Left lobe of liver (tissue), 1 donor: ENCODE results near the gene SNRNP70. TPM values are rescaled to one million over a fixed set of nuclear protein-coding genes. Genes with fewer than 3 reads are reported as not detected.

Experiments
- total RNA-seq: library from RNA; stranded (reverse); gene quantifications from one replicate; pipeline ENCODE4 v1.2.1, GENCODE V29; 2021
- donor health status: DM: no; HTN: yes; CAD: no.

The SNRNP70 gene
- total RNA-seq, 1 donor from 2014 or later: 170 TPM

Other genes with a start within 250 kb of the SNRNP70 start
- 15.7 TPM for gene HSD17B14, start 249.0 kb upstream of the SNRNP70 start, total RNA-seq
- gene PLEKHA4, start 216.8 kb upstream of the SNRNP70 start, total RNA-seq: 7.6 TPM
- 5.7 TPM for gene PPP1R15A, start 213.0 kb upstream of the SNRNP70 start, total RNA-seq
- gene TULP2, start 186.7 kb upstream of the SNRNP70 start, total RNA-seq: not detected
- 300 TPM for gene NUCB1, start 185.1 kb upstream of the SNRNP70 start, total RNA-seq
- gene DHDH, start 151.8 kb upstream of the SNRNP70 start, total RNA-seq: 0.23 TPM
- 18.9 TPM for gene BAX, start 130.6 kb upstream of the SNRNP70 start, total RNA-seq
- 8,713 TPM for gene FTL, start 120.1 kb upstream of the SNRNP70 start, total RNA-seq
- 13.6 TPM for gene GYS1, start 92.1 kb upstream of the SNRNP70 start, total RNA-seq
- gene RUVBL2, start 91.6 kb upstream of the SNRNP70 start, total RNA-seq: 34.3 TPM
- not detected for gene LHB, start 68.4 kb upstream of the SNRNP70 start, total RNA-seq
- gene CGB3, start 61.1 kb upstream of the SNRNP70 start, total RNA-seq: not detected
- gene CGB2, start 53.6 kb upstream of the SNRNP70 start, total RNA-seq: not detected
- not detected for gene CGB1, start 48.6 kb upstream of the SNRNP70 start, total RNA-seq
- gene CGB5, start 41.6 kb upstream of the SNRNP70 start, total RNA-seq: not detected
- not detected for gene CGB8, start 36.3 kb upstream of the SNRNP70 start, total RNA-seq
- gene CGB7, start 27.7 kb upstream of the SNRNP70 start, total RNA-seq: not detected
- gene NTF4, start 20.6 kb upstream of the SNRNP70 start, total RNA-seq: not detected
- gene KCNA7, start 12.8 kb upstream of the SNRNP70 start, total RNA-seq: not detected
- 5.5 TPM for gene LIN7B, start 28.9 kb downstream of the SNRNP70 start, total RNA-seq
- gene C19orf73, start 33.7 kb downstream of the SNRNP70 start, total RNA-seq: 2.2 TPM
- gene PPFIA3, start 34.1 kb downstream of the SNRNP70 start, total RNA-seq: 2.3 TPM
- gene HRC, start 69.9 kb downstream of the SNRNP70 start, total RNA-seq: not detected
- 15.0 TPM for gene TRPM4, start 72.3 kb downstream of the SNRNP70 start, total RNA-seq
- gene SLC6A16, start 239.7 kb downstream of the SNRNP70 start, total RNA-seq: 2.4 TPM
- 2.2 TPM for gene CD37, start 250.0 kb downstream of the SNRNP70 start, total RNA-seq